ENCODE measurements around the gene ITGA6.
A peak's percentile ranks its signal among the peaks of the same experiment; 100 is the strongest.

The ITGA6 gene

GRCh38 chr2:172416447-172417058 is 10.8 kb upstream of the ITGA6 start:
- no peak for DNase-seq (ENCODE audit: low spot score)

GRCh38 chr2:172420216-172420615 is 7.2 kb upstream of the ITGA6 start:
- no peak for DNase-seq (ENCODE audit: low spot score)

- no peak for DNase-seq (ENCODE audit: low spot score)
Observed at GRCh38 chr2:172423160-172423559, 4.2 kb upstream of the ITGA6 start.

GRCh38 chr2:172425336-172425735 is 2.0 kb upstream of the ITGA6 start:
- DNase-seq (ENCODE audit: low spot score): no peak

- no peak for DNase-seq (ENCODE audit: low spot score)
Observed at GRCh38 chr2:172426635-172427255, 641 bp upstream of the ITGA6 start.

GRCh38 chr2:172427990-172428831 is 825 bp downstream of the ITGA6 start:
- DNase-seq (ENCODE audit: low spot score): no peak

- DNase-seq (ENCODE audit: low spot score): no peak
Observed at GRCh38 chr2:172428832-172429210, 1.4 kb downstream of the ITGA6 start.

GRCh38 chr2:172429301-172429968 is 2.0 kb downstream of the ITGA6 start:
- no peak for DNase-seq (ENCODE audit: low spot score)

- DNase-seq (ENCODE audit: low spot score): no peak
Observed at GRCh38 chr2:172430027-172430426, 2.6 kb downstream of the ITGA6 start.

GRCh38 chr2:172430678-172431077 is 3.3 kb downstream of the ITGA6 start:
- DNase-seq (ENCODE audit: low spot score): no peak

GRCh38 chr2:172431463-172431862 is 4.1 kb downstream of the ITGA6 start:
- no peak for DNase-seq (ENCODE audit: low spot score)

- no peak for DNase-seq (ENCODE audit: low spot score)
Observed at GRCh38 chr2:172431993-172432392, 4.6 kb downstream of the ITGA6 start.

- DNase-seq (ENCODE audit: low spot score): no peak
Observed at GRCh38 chr2:172433144-172433543, 5.8 kb downstream of the ITGA6 start.

GRCh38 chr2:172434821-172435605 is 7.6 kb downstream of the ITGA6 start:
- no peak for DNase-seq (ENCODE audit: low spot score)

- no peak for DNase-seq (ENCODE audit: low spot score)
Observed at GRCh38 chr2:172435606-172435911, 8.2 kb downstream of the ITGA6 start.

GRCh38 chr2:172436889-172437288 is 9.5 kb downstream of the ITGA6 start:
- DNase-seq (ENCODE audit: low spot score): no peak

GRCh38 chr2:172437419-172438341 is 10.3 kb downstream of the ITGA6 start:
- no peak for DNase-seq (ENCODE audit: low spot score)

GRCh38 chr2:172438741-172439508 is 11.5 kb downstream of the ITGA6 start:
- peak; percentile 78 for DNase-seq (ENCODE audit: low spot score)

- DNase-seq (ENCODE audit: low spot score): no peak
Observed at GRCh38 chr2:172439509-172439860, 12.1 kb downstream of the ITGA6 start.

- no peak for DNase-seq (ENCODE audit: low spot score)
Observed at GRCh38 chr2:172439911-172440310, 12.5 kb downstream of the ITGA6 start.
